Muscle of back (tissue), 10 donors: ENCODE data around the gene ALOX15. TPM values are rescaled to one million over a fixed set of nuclear protein-coding genes. Genes with fewer than 3 reads are reported as not detected.

Experiments used
- polyA plus RNA-seq, 10 donors: library from polyadenylated mRNA; unstranded; fragments of 120-200 nt; gene quantifications; one replicate each; pipeline ENCODE4 v1.2.1, GENCODE V29; 2013; ENCODE audit not compliant: insufficient read length in 10 of 10

ALOX15 gene
- polyA plus RNA-seq, 10 donors: 0.25 to 1.1 (median 0.44) TPM

Other genes with a start within 250 kb of the ALOX15 start
- under 1 TPM; 0.17 to 0.63 (median 0.41) TPM for gene SPNS3, start 207.7 kb downstream of the ALOX15 start, polyA plus RNA-seq
- gene SPNS2, start 142.8 kb downstream of the ALOX15 start, polyA plus RNA-seq: 10 to 100 TPM in 1 of 10 donors, 1 to 10 TPM in 9; 4.1 to 10.2 (median 7.1) TPM
- 10 to 100 TPM; 25.9 to 41.9 (median 31.3) TPM for gene MYBBP1A, start 86.3 kb downstream of the ALOX15 start, polyA plus RNA-seq
- gene GGT6, start 81.1 kb downstream of the ALOX15 start, polyA plus RNA-seq: 1 to 10 TPM in 2 of 10 donors, under 1 TPM in 7, not detected in 1; 0.10 to 2.1 (median 0.15) TPM
- gene SMTNL2, start 57.1 kb downstream of the ALOX15 start, polyA plus RNA-seq: 100 to 1,000 TPM in 8 of 10 donors, 10 to 100 TPM in 2; 45.2 to 166 (median 110) TPM
- 10 to 100 TPM; 26.8 to 34.6 (median 31.6) TPM for gene PELP1, start 62.5 kb upstream of the ALOX15 start, polyA plus RNA-seq
- gene ARRB2, start 69.0 kb upstream of the ALOX15 start, polyA plus RNA-seq: 10 to 100 TPM; 17.8 to 25.8 (median 20.3) TPM
- 10 to 100 TPM; 13.4 to 17.4 (median 15.8) TPM for gene MED11, start 89.8 kb upstream of the ALOX15 start, polyA plus RNA-seq
- gene ZMYND15, start 98.2 kb upstream of the ALOX15 start, polyA plus RNA-seq: under 1 TPM; 0.19 to 0.52 (median 0.30) TPM
- 1 to 10 TPM; 3.2 to 6.0 (median 5.2) TPM for gene CXCL16, start 98.2 kb upstream of the ALOX15 start, polyA plus RNA-seq
- not detected for gene TM4SF5, start 130.2 kb upstream of the ALOX15 start, polyA plus RNA-seq
- gene VMO1, start 144.7 kb upstream of the ALOX15 start, polyA plus RNA-seq: 1 to 10 TPM; 3.9 to 8.3 (median 5.8) TPM
- gene GLTPD2, start 147.3 kb upstream of the ALOX15 start, polyA plus RNA-seq: under 1 TPM in 9 of 10 donors, not detected in 1; 0.40 to 0.79 (median 0.56) TPM
- gene PSMB6, start 154.5 kb upstream of the ALOX15 start, polyA plus RNA-seq: 100 to 1,000 TPM in 4 of 10 donors, 10 to 100 TPM in 6; 88.8 to 107 (median 96.2) TPM
- 10 to 100 TPM; 15.4 to 35.0 (median 24.6) TPM for gene PLD2, start 165.5 kb upstream of the ALOX15 start, polyA plus RNA-seq
- 10 to 100 TPM; 24.8 to 47.0 (median 30.4) TPM for gene MINK1, start 191.7 kb upstream of the ALOX15 start, polyA plus RNA-seq